Sciatic nerve (tissue), 2 donors: ENCODE measurements around the gene SLC7A8. TPM values are rescaled to one million over a fixed set of nuclear protein-coding genes. Genes with fewer than 3 reads are reported as not detected.

Experiments used
- ATAC-seq: fragments of 200-7000 bp; cut with Tn5 transposase; one replicate; pipeline ENCODE4 v1.9.1; 2020; ENCODE audit warnings: mild to moderate bottlenecking, moderate library complexity
- DNase-seq: peaks from one replicate; pipeline ENCODE4 v3.0.0-alpha.2; 2020; ENCODE audit warnings: low spot score
- intact Hi-C: fragments of 100-400 bp; cut with DNase I; formaldehyde crosslinking; loops from one replicate; pipeline ENCODE4 v1.14.2; 2022
- total RNA-seq: library from RNA; stranded (reverse); fragmentation: NEBNext Ultra II Directional; extraction: Animal tissue kit (Norgen Biotek cat#: 25700); gene quantifications from one replicate; pipeline ENCODE4 v1.2.1, GENCODE V29; 2021
- donor health status: DM: no; HTN: no; CAD: no.
- donor health status: DM: no; HTN: no; CAD: no.

Gene SLC7A8
- total RNA-seq, 1 donor from 2014 or later, result 15.0 TPM

DNA sequence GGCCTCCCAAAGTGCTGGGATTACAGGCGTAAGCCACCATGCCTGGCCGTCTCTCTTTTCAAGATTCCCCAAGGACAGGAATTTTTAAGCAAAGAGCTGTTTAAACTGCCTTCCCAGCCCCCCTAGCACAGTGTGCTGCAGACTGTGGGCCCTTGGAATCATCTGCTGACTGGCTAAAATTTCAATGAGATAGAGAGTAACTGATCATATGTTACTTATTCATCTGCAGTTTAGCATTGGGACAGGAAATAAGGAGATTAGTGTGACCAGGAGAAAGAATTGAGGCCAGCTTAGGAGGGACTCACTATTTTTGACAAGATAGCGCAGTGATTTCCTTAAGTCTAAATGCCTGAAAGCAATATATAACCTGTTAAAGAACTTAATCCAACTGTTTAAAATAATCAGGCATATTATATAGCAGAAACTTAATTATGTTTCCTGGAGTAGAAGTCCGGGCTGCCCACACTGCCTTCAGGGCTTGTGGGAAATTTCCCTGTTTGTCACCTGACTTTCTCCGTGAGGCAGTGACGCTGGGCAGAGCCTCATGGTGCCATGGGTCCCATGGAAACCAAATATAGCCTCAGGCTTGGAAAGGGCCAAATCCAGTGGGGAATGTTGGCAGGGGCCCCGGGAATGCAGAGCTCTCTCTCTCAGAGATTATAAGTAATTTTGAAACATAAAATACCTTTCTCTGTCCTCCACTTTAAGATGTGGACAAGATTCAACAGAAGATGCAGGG, 41.6 kb downstream of the SLC7A8 start:
- DNase-seq (no peak), ATAC-seq (no peak)
- intact Hi-C loops, result no loop called here

DNA sequence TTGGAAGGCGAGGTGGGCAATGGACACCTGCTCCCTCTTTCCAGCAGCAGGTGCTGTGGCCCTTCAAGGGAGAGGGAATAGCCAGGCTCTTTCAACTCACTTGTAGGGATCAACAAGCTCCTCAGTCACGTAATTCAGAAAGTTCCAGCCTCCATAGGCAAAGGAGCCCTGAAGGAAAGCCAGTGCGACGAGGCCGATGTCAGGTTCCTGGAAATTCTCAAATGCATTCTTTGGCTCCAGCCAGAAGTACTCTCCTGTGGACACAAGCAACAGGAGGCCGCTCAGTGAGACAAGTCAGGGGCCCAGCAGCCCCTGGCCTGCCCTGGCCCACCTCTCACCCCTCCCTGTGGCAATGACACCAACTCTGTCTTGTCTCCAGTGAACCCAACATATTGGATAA, 43.1 kb downstream of the SLC7A8 start:
- intact Hi-C loops, result no loop called here
- ATAC-seq (no peak), DNase-seq (no peak)

- ATAC-seq (no peak), DNase-seq (no peak)
- intact Hi-C loops, result no loop called here
Measured at GRCh38 chr14:23139874-23140273, 43.6 kb downstream of the SLC7A8 start.

DNA sequence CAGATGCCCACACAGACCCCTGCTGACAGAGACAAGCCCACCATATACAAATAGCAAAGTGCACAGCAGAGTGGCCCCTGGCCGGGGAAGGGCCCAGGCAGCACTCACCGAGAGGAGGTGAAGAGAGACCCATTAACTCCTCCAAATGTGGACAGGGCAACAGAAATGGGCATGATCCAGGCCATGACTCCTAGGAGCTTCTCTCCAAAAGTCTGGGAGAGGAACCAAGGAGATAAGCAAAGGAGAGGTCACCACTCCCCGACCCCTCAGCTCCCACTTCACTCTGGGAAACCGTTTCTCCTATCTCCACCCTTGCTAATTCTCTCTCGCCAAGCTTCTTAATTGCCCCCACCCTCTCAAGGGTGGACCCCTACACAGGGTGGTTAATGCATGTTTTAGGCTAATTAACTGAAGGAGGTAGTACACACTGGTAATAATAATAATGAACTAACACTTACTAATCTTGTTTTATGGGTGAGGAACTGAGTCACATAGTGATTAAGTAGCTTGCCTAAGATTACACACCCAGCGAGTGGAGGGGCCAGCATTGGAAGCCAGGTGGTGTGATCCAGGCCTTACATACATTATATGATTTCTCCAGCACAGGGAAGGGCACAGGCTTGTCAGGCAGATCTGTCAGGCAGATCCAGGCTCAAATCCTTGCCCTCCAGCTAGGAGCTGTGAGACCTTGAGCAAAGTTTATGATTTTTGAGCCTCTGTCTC, 45.5 kb downstream of the SLC7A8 start:
- intact Hi-C loops, result no loop called here
- ATAC-seq (no peak), DNase-seq (no peak)

- DNase-seq (no peak), ATAC-seq (no peak)
- intact Hi-C loops, result no loop called here
Measured at GRCh38 chr14:23137192-23137812, 46.2 kb downstream of the SLC7A8 start.

GRCh38 chr14:23136566-23137133, 46.8 kb downstream of the SLC7A8 start:
- intact Hi-C loops, result no loop called here
- DNase-seq (no peak), ATAC-seq (no peak)

DNA sequence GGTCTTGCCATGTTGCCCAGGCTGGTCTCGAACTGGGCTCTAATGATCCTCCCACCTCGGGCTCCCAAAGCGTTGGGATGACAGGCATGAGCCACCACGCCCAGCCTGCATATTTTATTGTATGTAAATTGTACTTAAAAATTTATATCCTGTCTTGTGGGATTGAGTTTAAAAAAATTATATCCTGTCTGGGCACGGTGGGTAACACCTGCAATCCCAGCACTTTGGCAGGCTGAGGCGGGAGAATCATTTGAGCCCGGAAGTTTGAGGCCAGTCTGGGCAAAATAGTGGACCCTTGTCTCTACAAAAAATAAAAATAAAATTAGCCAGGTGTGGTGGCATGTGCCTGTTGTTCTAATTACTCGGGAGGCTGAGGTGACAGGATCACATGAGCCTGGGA, 50.5 kb downstream of the SLC7A8 start:
- intact Hi-C loops, result no loop called here
- ATAC-seq (no peak), DNase-seq (no peak)

GRCh38 chr14:23131482-23131881, 52.0 kb downstream of the SLC7A8 start:
- intact Hi-C loops, result no loop called here
- no peak for ATAC-seq
- DNase-seq, result no peak

DNA sequence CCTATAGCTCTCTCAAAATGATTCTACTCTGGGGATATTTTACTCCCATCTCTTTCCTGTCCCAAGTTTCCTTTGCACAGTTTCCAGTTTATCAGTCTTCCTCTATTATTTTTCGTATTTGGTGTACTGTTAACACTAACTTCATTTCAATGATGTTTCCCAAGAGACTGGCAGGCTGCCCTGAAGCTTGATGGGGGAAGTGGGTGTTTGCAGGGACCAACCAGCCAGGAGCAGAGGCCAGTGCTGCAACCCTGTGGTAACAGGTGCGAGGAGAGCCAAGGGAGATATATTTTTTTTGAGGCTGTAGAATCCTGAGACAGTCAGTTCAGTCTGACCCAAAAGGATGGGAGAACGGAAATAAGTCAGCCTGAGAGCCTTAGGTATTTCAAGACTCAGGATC, 52.6 kb downstream of the SLC7A8 start:
- intact Hi-C loops, result no loop called here
- peak; percentile 54 for DNase-seq
- no peak for ATAC-seq

DNA sequence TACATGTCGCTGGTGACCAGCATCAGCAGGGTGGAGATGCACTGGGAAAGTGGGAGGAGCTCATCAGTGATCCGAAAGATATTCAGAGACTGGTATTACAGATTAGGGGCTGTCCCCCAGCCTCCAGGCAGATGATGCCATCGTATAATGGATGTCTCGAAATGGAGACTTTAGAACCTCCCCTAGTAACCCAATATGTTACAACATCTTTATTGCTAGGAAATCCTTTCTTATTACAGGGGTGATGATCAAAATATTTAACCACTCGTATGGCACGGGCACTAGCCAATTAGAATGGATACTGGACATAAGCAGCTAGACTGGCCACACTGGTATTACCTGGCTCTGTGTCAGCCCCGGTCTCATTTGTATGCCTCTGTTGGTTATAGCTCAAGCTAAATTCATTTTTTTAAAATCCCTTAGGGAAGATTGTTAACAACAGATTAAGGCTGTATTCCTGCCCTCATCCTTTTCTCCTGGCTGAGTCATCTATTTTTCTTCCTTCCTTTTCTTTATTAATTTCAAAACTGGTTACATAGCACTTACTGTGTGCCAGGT, 53.6 kb downstream of the SLC7A8 start:
- intact Hi-C loops, result loop anchor here (5.0 kb wide), 1 partner anchor 57 kb away; no protein-coding TSS in a partner anchor
- no peak for ATAC-seq
- DNase-seq, result no peak

GRCh38 chr14:23128969-23129758, 54.3 kb downstream of the SLC7A8 start:
- intact Hi-C loops, result loop anchor here (5.0 kb wide), 1 partner anchor 58 kb away; no protein-coding TSS in a partner anchor
- DNase-seq, result peak; percentile 8

DNA sequence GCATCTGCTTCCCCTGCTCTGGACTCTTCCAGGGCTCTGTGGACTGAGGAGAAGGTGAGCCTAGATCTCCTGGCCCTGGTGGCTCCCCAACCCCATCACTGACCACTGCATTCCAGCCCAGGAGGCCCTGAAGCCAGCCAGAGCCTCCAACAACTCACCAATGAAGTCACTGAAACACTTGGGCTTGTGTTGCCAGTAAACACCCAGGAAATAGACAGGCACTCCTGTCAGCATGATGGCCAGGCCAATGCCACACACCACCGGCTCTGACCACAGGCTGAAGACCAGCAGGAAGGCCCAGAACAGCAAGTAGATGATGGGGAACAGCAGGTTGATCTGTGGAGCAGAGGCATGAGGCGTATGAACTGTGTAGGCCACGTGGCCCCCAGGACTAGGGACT, 55.6 kb downstream of the SLC7A8 start:
- ATAC-seq (no peak), DNase-seq (no peak)
- intact Hi-C loops, result loop anchor here (5.0 kb wide), 1 partner anchor 59 kb away; no protein-coding TSS in a partner anchor

More at GRCh38 chr14:23128969-23129758, 54.3 kb downstream of the SLC7A8 start:
- ATAC-seq, result no peak

- intact Hi-C loops, result loop anchor here (5.0 kb wide), 1 partner anchor 61 kb away; no protein-coding TSS in a partner anchor
- ATAC-seq (peak; percentile 9), DNase-seq (no peak)
Measured at GRCh38 chr14:23126548-23127278, 56.7 kb downstream of the SLC7A8 start.

- ATAC-seq, result peak; percentile 45
- DNase-seq, result no peak
- intact Hi-C loops, result loop anchor here (5.0 kb wide), 1 partner anchor 61 kb away; no protein-coding TSS in a partner anchor
Measured at GRCh38 chr14:23125933-23126524, 57.4 kb downstream of the SLC7A8 start.

DNA sequence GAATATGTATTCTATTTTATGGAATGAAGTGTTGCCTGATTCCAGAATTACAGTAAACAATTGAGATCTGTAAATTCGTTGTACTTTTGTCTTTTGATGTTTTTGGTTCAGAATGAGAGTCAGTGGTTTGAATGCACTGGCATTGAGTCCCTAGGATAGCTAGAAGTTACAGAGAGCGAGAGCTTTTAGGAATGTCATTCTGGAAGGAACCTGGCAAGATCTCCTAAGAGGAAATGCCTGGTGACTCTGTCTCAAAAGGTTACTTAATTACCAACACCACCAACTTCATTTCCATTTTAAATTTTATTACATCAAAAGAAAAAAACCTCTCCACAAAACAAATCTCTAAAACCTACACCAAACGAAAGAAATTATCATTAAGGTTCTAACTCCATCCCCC, 58.4 kb downstream of the SLC7A8 start:
- intact Hi-C loops, result loop anchor here (5.0 kb wide), 1 partner anchor 62 kb away; no protein-coding TSS in a partner anchor

GRCh38 chr14:23124337-23124954, 59.0 kb downstream of the SLC7A8 start:
- DNase-seq (no peak), ATAC-seq (no peak)
- intact Hi-C loops, result no loop called here

More for the DNA sequence above, 58.4 kb downstream of the SLC7A8 start:
- no peak for ATAC-seq
- no peak for DNase-seq

- DNase-seq (no peak), ATAC-seq (no peak)
- intact Hi-C loops, result no loop called here
Measured at GRCh38 chr14:23123419-23123818, 60.0 kb downstream of the SLC7A8 start.
